ENCODE data around the gene INKA2.
A peak's percentile ranks its signal among the peaks of the same experiment; 100 is the strongest.

INKA2 gene

GRCh38 chr1:111750856-111751255 is 11.7 kb upstream of the INKA2 start:
- no peak for TF ChIP-seq CTCF (conservative IDR thresholded peaks at IDR 0.05)
- no peak for TF ChIP-seq ZFX (IDR thresholded peaks at IDR 0.05)
- H3K27ac ChIP-seq: no peak overlapping the region

- H3K27ac ChIP-seq: no peak overlapping the region
- TF ChIP-seq ZFX (IDR thresholded peaks at IDR 0.05) (no peak), CTCF (conservative IDR thresholded peaks at IDR 0.05) (no peak)
Measured at GRCh38 chr1:111749628-111750027, 10.4 kb upstream of the INKA2 start.

GRCh38 chr1:111747947-111748346 is 8.8 kb upstream of the INKA2 start:
- no peak overlapping the region for H3K27ac ChIP-seq
- TF ChIP-seq CTCF (conservative IDR thresholded peaks at IDR 0.05) (no peak), ZFX (IDR thresholded peaks at IDR 0.05) (no peak)

- TF ChIP-seq ZFX (IDR thresholded peaks at IDR 0.05): no peak
- TF ChIP-seq CTCF (conservative IDR thresholded peaks at IDR 0.05): peak; percentile 83
- no peak overlapping the region for H3K27ac ChIP-seq
Measured at GRCh38 chr1:111747282-111747734, 8.1 kb upstream of the INKA2 start.

- TF ChIP-seq CTCF (conservative IDR thresholded peaks at IDR 0.05) (no peak), ZFX (IDR thresholded peaks at IDR 0.05) (no peak)
- no peak overlapping the region for H3K27ac ChIP-seq
Measured at GRCh38 chr1:111746614-111746999, 7.4 kb upstream of the INKA2 start.

- TF ChIP-seq CTCF (conservative IDR thresholded peaks at IDR 0.05): no peak
- no peak for TF ChIP-seq ZFX (IDR thresholded peaks at IDR 0.05)
- no peak overlapping the region for H3K27ac ChIP-seq
Measured at GRCh38 chr1:111745675-111746613, 6.7 kb upstream of the INKA2 start.

- H3K27ac ChIP-seq: no peak overlapping the region
Measured at GRCh38 chr1:111743679-111744101, 4.5 kb upstream of the INKA2 start.

More at GRCh38 chr1:111743679-111744101, 4.5 kb upstream of the INKA2 start:
- TF ChIP-seq ZFX (IDR thresholded peaks at IDR 0.05): no peak
- no peak for TF ChIP-seq CTCF (conservative IDR thresholded peaks at IDR 0.05)
